ENCODE results near the gene CAMK2A.

Gene CAMK2A

GRCh38 chr5:150317048-150318003, 27.8 kb upstream of the CAMK2A start:
- TF ChIP-seq CTCF (IDR thresholded peaks at IDR 0.05) = no peak
- no peak for DNase-seq (ENCODE audit: low spot score)
- H3K27ac ChIP-seq = peak overlapping the region in 1 of 2 donors; percentile 3
- H3K4me3 ChIP-seq = no peak overlapping the region

- Histone ChIP-seq H3K4me3 (no peak overlapping the region), H3K27ac (no peak overlapping the region)
- DNase-seq (ENCODE audit: low spot score) = no peak
- no peak for TF ChIP-seq CTCF (IDR thresholded peaks at IDR 0.05)
Measured at GRCh38 chr5:150316320-150316719, 26.7 kb upstream of the CAMK2A start.

GRCh38 chr5:150315245-150315644, 25.7 kb upstream of the CAMK2A start:
- Histone ChIP-seq H3K4me3 (no peak overlapping the region), H3K27ac (no peak overlapping the region)
- TF ChIP-seq CTCF (IDR thresholded peaks at IDR 0.05) = no peak
- no peak for DNase-seq (ENCODE audit: low spot score)

GRCh38 chr5:150313921-150314716, 24.5 kb upstream of the CAMK2A start:
- TF ChIP-seq CTCF (IDR thresholded peaks at IDR 0.05) = no peak
- DNase-seq (ENCODE audit: low spot score) = no peak
- Histone ChIP-seq H3K4me3 (no peak overlapping the region), H3K27ac (no peak overlapping the region)

GRCh38 chr5:150313501-150313900, 23.9 kb upstream of the CAMK2A start:
- TF ChIP-seq CTCF (IDR thresholded peaks at IDR 0.05) = no peak
- Histone ChIP-seq H3K27ac (no peak overlapping the region), H3K4me3 (no peak overlapping the region)
- DNase-seq (ENCODE audit: low spot score) = no peak

GRCh38 chr5:150312518-150312917, 22.9 kb upstream of the CAMK2A start:
- H3K4me3 ChIP-seq = no peak overlapping the region
- H3K27ac ChIP-seq = no peak overlapping the region
- no peak for DNase-seq (ENCODE audit: low spot score)
- TF ChIP-seq CTCF (IDR thresholded peaks at IDR 0.05) = no peak
